ENCODE results near the gene NREP.
"Not testable (repeated sequence)": the region's sequence is repeated elsewhere in the genome, so short reads cannot be mapped to it uniquely, and the experiment has no call there.

Gene NREP

DNA sequence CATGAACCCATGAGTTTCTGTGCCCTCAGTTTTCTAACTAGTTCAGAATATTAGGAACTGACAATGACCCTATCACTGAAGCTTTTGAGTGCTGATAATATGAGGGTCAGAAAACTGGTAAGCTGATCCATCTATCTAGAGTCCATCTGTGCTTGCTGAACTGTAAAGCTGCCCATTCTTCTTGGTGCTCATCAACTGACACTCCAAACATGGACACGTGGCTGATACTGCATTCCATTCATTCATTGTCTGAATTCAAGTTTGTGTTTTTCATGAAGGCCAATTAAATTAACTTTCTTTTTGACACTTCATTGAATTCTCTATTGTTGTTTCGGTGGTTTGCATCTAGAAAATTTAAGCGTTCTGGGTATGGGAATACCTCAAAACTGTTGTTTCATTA is 17.6 kb downstream of the NREP start:
- no peak for TF ChIP-seq POLR2A (IDR thresholded peaks at IDR 0.05; ENCODE audit: low read depth, low read length)
- DNase-seq (ENCODE audit: insufficient read length, low spot score) (no peak), FAIRE-seq (no peak)

DNA sequence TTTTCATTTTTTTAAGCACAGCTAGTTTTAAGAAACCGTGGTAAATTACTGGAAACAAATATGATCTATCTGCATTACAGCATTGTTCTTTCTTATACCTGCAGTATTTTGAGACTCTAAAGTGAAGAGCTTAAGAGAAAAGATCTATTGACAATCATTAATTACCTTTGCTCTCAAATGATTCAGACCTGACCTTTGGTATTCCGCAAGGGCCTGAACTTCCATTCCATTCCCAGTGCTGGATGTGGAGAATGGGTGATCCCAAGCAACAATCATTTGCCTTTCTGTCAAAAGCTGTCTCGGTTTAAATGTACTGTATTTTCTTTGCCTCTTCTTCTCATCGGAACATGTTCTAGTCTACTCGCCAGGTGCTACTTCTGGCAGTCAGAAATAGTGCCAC is 18.9 kb downstream of the NREP start:
- no peak for FAIRE-seq
- TF ChIP-seq POLR2A (IDR thresholded peaks at IDR 0.05; ENCODE audit: low read depth, low read length) = no peak
- DNase-seq (ENCODE audit: insufficient read length, low spot score) = no peak

DNA sequence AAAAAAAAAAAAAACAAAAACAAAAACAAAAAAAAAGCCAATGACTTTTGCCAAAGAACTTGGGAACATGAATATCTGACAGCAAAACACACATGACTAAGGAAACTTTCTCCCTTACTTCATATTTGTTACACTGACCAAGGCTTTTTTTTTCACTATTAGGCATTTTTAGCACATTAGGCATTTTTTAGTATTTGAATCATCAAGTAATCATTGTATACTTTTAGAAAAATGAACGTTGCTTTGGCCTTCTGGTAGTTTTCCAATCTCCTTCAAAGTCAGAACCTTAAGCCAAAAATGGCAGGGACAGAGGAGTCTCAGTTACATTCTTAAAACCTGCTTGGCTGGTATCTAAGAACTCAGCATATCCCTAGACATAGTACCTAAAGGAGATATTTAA is 19.3 kb downstream of the NREP start:
- TF ChIP-seq POLR2A (IDR thresholded peaks at IDR 0.05; ENCODE audit: low read depth, low read length) = no peak
- FAIRE-seq = no peak

DNA sequence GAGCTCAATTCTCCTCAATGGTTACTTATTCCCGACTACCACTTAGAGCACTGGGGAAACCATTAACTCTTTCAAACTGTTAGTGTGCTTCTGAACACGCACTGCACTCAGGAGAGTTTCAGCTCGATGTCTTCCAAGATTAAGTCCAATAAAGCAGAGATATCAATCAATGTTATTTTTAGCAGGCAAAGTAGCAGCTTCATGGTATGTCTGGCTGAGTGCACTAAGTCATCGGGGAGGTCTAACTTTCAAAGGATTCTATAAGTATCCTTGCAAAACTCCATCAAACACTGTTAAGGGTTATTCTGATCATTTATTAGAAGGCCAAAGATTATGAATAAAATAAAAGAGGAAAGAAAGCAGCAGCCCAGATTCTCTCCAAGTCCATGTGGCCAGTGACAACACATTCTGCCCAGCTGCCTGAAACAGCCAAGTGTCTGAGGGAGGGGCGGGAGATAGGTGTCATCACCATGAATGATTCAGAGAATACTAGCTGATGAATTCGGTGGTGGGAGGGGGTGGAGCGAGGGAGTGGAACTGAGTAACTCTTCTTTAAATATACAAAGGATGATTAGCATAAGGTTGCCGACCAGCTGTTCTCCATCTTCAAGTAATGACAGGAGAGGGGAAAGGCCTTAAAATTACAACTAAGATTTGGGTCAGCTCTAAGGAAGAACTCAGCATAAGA is 21.3 kb downstream of the NREP start:
- peak; percentile 70 for FAIRE-seq
- DNase-seq (ENCODE audit: insufficient read length, low spot score) = peak; percentile 23
- TF ChIP-seq POLR2A (IDR thresholded peaks at IDR 0.05; ENCODE audit: low read depth, low read length) = no peak

More for the DNA sequence above, 19.3 kb downstream of the NREP start:
- DNase-seq (ENCODE audit: insufficient read length, low spot score) = no peak

DNA sequence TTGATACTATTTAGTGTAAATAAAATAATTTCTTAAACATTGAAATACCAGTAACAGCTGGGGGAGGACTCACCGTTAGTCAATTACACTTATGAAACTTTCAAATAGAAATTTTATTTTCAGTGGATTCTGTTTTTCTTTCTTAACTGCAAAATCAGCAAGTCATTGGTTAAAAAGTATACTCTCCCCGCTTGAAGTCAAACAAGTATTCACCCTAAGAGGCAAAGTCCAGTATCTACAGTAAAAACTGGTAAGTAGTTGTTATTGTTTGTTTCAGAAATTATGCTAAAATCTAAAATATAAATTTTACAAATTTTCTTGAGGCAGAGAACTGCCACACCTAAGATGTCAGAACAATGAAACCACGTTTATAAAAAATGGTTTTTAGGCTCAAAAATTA is 22.4 kb downstream of the NREP start:
- no peak for TF ChIP-seq POLR2A (IDR thresholded peaks at IDR 0.05; ENCODE audit: low read depth, low read length)
- FAIRE-seq = no peak
- DNase-seq (ENCODE audit: insufficient read length, low spot score) = no peak

DNA sequence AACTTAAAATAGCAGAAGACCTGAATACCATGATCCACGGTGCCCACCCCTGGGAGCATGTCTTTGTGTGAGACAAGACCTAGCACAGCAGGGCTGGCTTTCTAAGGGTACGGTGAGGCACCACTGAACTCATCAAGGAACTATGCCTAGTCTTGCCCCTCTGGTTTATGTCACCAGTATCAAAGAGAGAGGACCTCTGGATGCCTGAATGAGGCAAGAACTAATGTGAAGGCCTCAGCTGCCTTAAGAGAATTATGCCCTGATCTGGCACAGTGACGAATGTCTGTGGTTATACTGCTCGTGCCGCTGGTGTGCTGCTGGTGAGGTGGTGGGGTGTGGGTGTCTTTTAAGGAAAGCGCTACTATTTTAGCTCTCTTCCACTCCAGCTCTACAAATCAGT is 23.0 kb downstream of the NREP start:
- DNase-seq (ENCODE audit: insufficient read length, low spot score) (no peak), FAIRE-seq (peak; percentile 69)
- no peak for TF ChIP-seq POLR2A (IDR thresholded peaks at IDR 0.05; ENCODE audit: low read depth, low read length)

DNA sequence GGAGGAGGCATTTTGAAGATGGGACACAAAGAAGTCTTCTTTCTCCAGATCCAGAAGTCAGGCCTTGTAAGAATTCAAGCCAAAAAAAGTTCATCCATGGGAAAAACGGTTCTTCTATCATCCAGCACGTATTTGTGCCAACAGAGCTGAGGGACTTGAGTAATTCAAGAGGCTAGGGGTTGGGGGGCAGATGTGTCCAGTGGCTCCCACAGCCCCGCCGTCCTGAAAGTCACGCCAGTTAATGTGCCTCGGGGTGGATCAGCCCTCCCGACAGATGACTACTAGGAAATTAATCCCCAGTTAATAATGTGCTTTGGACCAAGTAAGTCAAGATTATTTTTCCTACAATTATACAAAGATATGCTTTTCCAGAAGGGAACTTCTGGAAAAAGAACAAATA is 23.4 kb downstream of the NREP start:
- no peak for FAIRE-seq

DNA sequence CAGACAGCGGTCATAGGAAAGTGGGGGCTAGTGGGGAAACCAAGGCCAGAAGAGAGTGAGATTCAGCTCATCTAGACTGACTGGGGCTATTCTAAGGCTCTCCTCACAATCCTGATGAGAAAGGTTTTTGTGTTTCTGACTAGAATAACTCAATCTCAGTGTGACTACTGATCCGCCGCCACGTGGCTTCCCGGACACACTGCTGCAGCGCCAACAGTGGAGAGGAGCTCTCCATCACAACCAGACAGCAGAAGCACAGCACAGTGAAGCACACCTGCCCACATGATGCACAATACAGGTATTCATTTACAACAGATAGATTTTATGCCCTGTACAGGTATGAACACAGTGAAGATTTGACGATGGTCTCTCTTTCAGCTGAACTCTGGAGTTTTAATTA is 25.4 kb downstream of the NREP start:
- DNase-seq (ENCODE audit: insufficient read length, low spot score) (no peak), FAIRE-seq (no peak)
- no peak for TF ChIP-seq POLR2A (IDR thresholded peaks at IDR 0.05; ENCODE audit: low read depth, low read length)

More for the DNA sequence above, 23.4 kb downstream of the NREP start:
- TF ChIP-seq POLR2A (IDR thresholded peaks at IDR 0.05; ENCODE audit: low read depth, low read length) = no peak
- DNase-seq (ENCODE audit: insufficient read length, low spot score) = no peak

DNA sequence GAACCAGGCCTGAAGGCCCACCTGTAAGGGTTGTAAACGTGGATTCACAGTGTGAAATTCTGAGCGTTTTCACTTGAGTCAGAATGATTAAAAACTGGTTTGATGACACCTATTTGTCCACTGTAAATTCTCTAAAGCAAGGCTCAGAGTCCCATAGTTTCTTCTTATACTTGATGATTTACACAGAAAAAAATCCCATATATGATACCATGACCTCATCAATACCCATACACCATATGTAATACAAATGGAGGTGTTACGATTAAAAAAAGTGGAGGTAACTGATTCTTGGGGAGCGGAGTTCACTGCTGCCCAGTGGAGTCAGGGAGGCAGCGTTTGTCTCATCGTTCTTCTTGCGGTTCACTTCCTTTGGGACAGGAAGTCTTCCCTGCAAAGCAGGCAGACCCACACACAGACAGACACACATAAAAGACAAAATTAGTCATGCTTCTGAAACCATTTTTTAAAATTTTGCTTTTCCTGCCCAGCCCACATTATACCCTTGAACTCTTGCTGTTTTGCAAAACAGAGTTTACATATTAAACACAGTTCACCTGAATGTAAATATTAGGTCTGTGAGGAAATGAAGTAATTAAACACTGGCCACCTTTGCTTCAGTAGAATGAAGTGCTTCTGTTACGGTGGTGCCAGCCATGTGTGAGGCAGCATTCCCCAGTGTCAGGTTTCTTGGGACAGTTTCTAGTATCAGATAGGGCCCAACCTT is 26.2 kb downstream of the NREP start:
- TF ChIP-seq POLR2A (IDR thresholded peaks at IDR 0.05; ENCODE audit: low read depth, low read length) = no peak
- DNase-seq (ENCODE audit: insufficient read length, low spot score) (no peak), FAIRE-seq (no peak)

DNA sequence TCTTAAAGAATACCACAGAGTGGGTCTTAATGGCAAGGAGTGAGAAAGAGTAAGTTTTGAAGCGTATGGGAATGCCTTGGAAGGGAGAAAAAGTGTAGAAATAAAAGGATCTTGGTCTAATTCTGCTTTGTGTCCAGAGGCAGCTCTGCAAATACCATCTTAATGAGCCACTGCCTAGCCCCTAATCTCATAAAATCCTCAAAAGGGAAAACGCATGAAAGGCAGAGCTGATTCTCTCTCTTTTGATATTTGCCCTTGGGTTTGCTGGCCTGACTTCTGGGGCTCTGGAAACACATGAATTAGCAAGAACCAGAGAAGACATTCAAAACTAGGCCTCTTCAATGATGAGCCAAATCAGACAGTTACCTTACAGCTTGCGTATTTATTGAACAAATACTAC is 28.1 kb downstream of the NREP start:
- FAIRE-seq = no peak
- no peak for DNase-seq (ENCODE audit: insufficient read length, low spot score)
- no peak for TF ChIP-seq POLR2A (IDR thresholded peaks at IDR 0.05; ENCODE audit: low read depth, low read length)

DNA sequence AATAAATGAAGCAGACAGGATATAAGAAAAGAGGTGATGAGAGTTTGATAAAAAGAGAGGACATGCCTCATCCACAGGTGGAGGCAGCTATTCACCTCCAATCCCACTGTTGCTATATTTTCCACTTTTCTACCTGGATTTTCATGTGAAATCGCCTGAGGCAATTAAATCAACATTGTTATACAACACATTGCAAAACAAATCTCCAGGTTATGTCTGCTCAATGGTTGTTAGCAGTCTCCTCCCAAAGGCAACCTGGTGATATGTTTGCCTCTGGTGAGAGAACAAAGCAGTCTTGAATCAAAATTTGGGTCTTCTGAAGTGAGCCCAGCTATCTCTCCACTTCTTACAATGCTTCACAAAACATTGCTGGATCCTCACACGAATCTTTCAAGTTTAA is 30.0 kb downstream of the NREP start:
- no peak for FAIRE-seq
- no peak for DNase-seq (ENCODE audit: insufficient read length, low spot score)
- no peak for TF ChIP-seq POLR2A (IDR thresholded peaks at IDR 0.05; ENCODE audit: low read depth, low read length)

DNA sequence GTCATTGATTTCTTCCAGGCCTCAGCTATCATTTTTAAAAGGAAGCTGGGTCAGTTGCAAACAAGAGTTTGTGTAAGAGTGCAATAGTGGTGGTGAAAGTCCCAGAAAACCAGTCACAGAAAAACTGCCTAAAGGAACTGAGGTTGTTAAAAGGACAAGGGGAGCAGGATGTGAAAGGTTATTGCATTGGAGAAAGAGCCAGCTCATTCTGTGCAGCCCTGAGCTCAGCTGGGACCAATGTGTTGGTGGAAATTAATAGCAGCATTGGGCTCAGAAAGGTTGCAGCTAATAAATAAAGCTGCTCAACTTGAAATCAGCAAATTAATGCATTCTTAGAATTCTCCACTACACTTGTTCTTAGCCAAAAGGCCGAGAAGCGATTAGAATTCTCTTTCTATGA is 34.9 kb downstream of the NREP start:
- no peak for TF ChIP-seq POLR2A (IDR thresholded peaks at IDR 0.05; ENCODE audit: low read depth, low read length)
- no peak for DNase-seq (ENCODE audit: insufficient read length, low spot score)
- FAIRE-seq = no peak

DNA sequence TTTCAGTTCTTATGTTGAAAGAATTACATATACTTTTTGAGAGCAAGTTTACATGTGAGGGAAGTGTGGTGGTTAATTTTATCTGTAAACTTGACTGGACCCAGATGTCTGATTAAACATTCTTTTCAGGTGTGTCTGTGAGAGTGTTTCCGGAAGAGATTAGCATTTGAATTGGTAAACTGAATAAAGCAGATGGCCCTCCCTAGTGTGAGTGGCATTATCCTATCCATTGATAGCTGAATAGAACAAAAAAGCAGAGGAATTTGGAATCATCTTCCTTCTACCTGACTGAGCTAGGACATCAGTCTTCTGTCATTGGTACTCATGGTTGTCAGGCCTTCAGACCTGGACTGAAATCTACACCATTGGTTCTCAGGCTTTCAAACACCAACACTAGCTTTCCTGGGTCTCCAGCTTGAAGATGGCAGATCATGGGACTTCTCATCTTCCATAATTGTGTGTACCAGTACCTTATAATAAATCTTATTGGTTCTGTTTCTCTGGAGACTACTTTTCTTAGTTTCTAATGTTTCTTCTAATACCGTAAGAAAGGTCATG is 36.6 kb downstream of the NREP start:
- no peak for TF ChIP-seq POLR2A (IDR thresholded peaks at IDR 0.05; ENCODE audit: low read depth, low read length)
- DNase-seq (ENCODE audit: insufficient read length, low spot score) = no peak
- no peak for FAIRE-seq

DNA sequence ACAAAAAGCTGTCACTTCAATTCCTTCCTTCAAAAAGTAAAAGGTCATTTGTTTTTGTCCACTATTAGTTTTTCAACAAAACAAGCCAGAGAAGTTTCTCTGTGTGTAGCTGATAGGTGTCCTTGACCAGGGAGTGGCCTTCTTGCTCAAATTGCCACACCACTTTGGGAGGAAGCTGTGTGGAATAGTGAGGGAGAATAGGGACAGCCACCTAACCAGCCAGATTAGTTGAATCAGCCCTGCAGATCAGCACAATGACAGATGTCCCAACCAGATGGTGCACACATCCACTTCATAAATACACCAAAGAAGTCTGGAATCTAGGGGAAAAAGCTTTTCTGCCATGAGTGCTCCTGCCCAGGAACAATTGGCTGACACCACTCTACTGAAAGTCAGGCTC is 37.2 kb downstream of the NREP start:
- TF ChIP-seq POLR2A (IDR thresholded peaks at IDR 0.05; ENCODE audit: low read depth, low read length) = no peak
- no peak for DNase-seq (ENCODE audit: insufficient read length, low spot score)
- no peak for FAIRE-seq

DNA sequence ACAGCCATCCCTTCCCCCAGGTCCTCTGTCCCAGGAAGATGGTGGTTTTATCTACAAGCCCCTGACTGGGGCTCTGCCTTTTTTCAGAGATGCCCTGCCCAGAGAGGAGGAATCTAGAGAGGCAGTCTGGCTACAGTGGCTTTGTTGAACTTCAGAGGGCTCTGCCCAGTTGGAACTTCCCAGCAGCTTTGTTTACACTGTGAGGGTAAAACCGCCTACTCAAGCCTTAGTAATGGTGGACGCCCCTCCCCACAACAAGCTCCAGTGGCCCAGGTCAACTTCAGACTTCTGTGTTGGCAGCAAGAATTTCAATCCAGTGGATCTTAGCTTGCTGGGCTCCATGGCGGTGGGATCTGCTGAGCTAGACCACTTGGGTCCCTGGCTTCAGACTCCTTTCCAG is 40.2 kb downstream of the NREP start:
- not testable (repeated sequence) for FAIRE-seq; DNase-seq (ENCODE audit: insufficient read length, low spot score)
